Measurements from ENCODE around the gene FGGY. TPM values are rescaled to one million over a fixed set of nuclear protein-coding genes. Genes with fewer than 3 reads are reported as not detected.

Gene FGGY
- total RNA-seq, 1 donor from 2014 or later = 16.4 TPM

GRCh38 chr1:59415881-59416280, 119.0 kb downstream of the FGGY start:
- Mint-ChIP-seq H3K36me3 (ENCODE audit: low read depth) (peaks cover 3% of the 10 kb centered on the region), H3K9me3 (no peaks in the 10 kb centered on the region), H3K4me3 (no peak overlapping the region), H3K27me3 (ENCODE audit: low read depth) (no peaks in the 10 kb centered on the region), H3K4me1 (peaks cover 11% of the 10 kb centered on the region), H3K27ac (ENCODE audit: unreplicated experiment) (no peak overlapping the region)
- no peak for DNase-seq (ENCODE audit: low read depth, low spot score)
- TF ChIP-seq CTCF (conservative IDR thresholded peaks at IDR 0.05) = no peak

- Mint-ChIP-seq H3K27me3 (ENCODE audit: low read depth) (no peaks in the 10 kb centered on the region), H3K4me1 (peaks cover 11% of the 10 kb centered on the region), H3K36me3 (ENCODE audit: low read depth) (peaks cover 3% of the 10 kb centered on the region), H3K27ac (ENCODE audit: unreplicated experiment) (no peak overlapping the region), H3K4me3 (no peak overlapping the region), H3K9me3 (no peaks in the 10 kb centered on the region)
- no peak for TF ChIP-seq CTCF (conservative IDR thresholded peaks at IDR 0.05)
- no peak for DNase-seq (ENCODE audit: low read depth, low spot score)
Measured at GRCh38 chr1:59417406-59417805, 120.5 kb downstream of the FGGY start.

GRCh38 chr1:59418363-59419144, 121.7 kb downstream of the FGGY start:
- Mint-ChIP-seq H3K4me3 (no peak overlapping the region), H3K27ac (ENCODE audit: unreplicated experiment) (peak overlapping the region; percentile 3), H3K4me1 (peaks cover 11% of the 10 kb centered on the region), H3K27me3 (ENCODE audit: low read depth) (no peaks in the 10 kb centered on the region), H3K36me3 (ENCODE audit: low read depth) (peaks cover 3% of the 10 kb centered on the region), H3K9me3 (no peaks in the 10 kb centered on the region)
- no peak for DNase-seq (ENCODE audit: low read depth, low spot score)
- TF ChIP-seq CTCF (conservative IDR thresholded peaks at IDR 0.05) = no peak

- no peak for DNase-seq (ENCODE audit: low read depth, low spot score)
- no peak overlapping the region for H3K4me3 Mint-ChIP-seq
- H3K4me1 Mint-ChIP-seq = peaks cover 11% of the 10 kb centered on the region
- H3K27ac Mint-ChIP-seq (ENCODE audit: unreplicated experiment) = no peak overlapping the region
- H3K27me3 Mint-ChIP-seq (ENCODE audit: low read depth) = no peaks in the 10 kb centered on the region
- no peak for TF ChIP-seq CTCF (conservative IDR thresholded peaks at IDR 0.05)
- peaks cover 3% of the 10 kb centered on the region for H3K36me3 Mint-ChIP-seq (ENCODE audit: low read depth)
- H3K9me3 Mint-ChIP-seq = no peaks in the 10 kb centered on the region
Measured at GRCh38 chr1:59419361-59420140, 122.7 kb downstream of the FGGY start.

GRCh38 chr1:59421232-59421920, 124.5 kb downstream of the FGGY start:
- Mint-ChIP-seq H3K27ac (ENCODE audit: unreplicated experiment) (no peak overlapping the region), H3K27me3 (ENCODE audit: low read depth) (no peaks in the 10 kb centered on the region), H3K36me3 (ENCODE audit: low read depth) (peaks cover 3% of the 10 kb centered on the region), H3K4me3 (no peak overlapping the region), H3K4me1 (peaks cover 5% of the 10 kb centered on the region), H3K9me3 (no peaks in the 10 kb centered on the region)
- no peak for DNase-seq (ENCODE audit: low read depth, low spot score)
- no peak for TF ChIP-seq CTCF (conservative IDR thresholded peaks at IDR 0.05)

Data from neural crest cell (in vitro differentiated cells).